ENCODE results near the gene ALOX5. TPM values are rescaled to one million over a fixed set of nuclear protein-coding genes. Genes with fewer than 3 reads are reported as not detected.

ALOX5 gene
- polyA plus RNA-seq, 3 donors from 2014 or later = 0.99 to 8.0 (median 1.9) TPM

- Mint-ChIP-seq H3K27ac (no peak overlapping the region), H3K36me3 (no peaks in the 10 kb centered on the region)
Measured at GRCh38 chr10:45442251-45442650, 68.2 kb downstream of the ALOX5 start.

GRCh38 chr10:45442662-45443061 lies 68.6 kb downstream of the ALOX5 start:
- Mint-ChIP-seq H3K27ac (no peak overlapping the region), H3K27me3 (ENCODE audit: low read depth in 3 of 3) (peaks cover 3 to 9% (median 7%) of the 10 kb centered on the region in 3 donors), H3K9me3 (no peaks in the 10 kb centered on the region), H3K4me3 (no peak overlapping the region), H3K36me3 (no peaks in the 10 kb centered on the region), H3K4me1 (no peaks in the 10 kb centered on the region)
- DNase-seq = no peak

More at GRCh38 chr10:45442251-45442650, 68.2 kb downstream of the ALOX5 start:
- H3K4me1 Mint-ChIP-seq = no peaks in the 10 kb centered on the region
- no peaks in the 10 kb centered on the region for H3K9me3 Mint-ChIP-seq
- no peak for DNase-seq
- no peak overlapping the region for H3K4me3 Mint-ChIP-seq
- peaks cover 3 to 13% (median 7%) of the 10 kb centered on the region in 3 donors for H3K27me3 Mint-ChIP-seq (ENCODE audit: low read depth in 3 of 3)

GRCh38 chr10:45443101-45444009 lies 69.3 kb downstream of the ALOX5 start:
- H3K36me3 Mint-ChIP-seq = no peaks in the 10 kb centered on the region
- no peak overlapping the region for H3K27ac Mint-ChIP-seq
- no peaks in the 10 kb centered on the region for H3K4me1 Mint-ChIP-seq
- no peaks in the 10 kb centered on the region for H3K9me3 Mint-ChIP-seq
- H3K4me3 Mint-ChIP-seq = no peak overlapping the region
- peaks cover 3 to 7% (median 7%) of the 10 kb centered on the region in 3 donors for H3K27me3 Mint-ChIP-seq (ENCODE audit: low read depth in 3 of 3)
- no peak for DNase-seq

- no peak overlapping the region for H3K4me3 Mint-ChIP-seq
- H3K4me1 Mint-ChIP-seq = no peaks in the 10 kb centered on the region
- H3K36me3 Mint-ChIP-seq = no peaks in the 10 kb centered on the region
- no peak for DNase-seq
- H3K27me3 Mint-ChIP-seq (ENCODE audit: low read depth in 3 of 3) = peaks cover 2 to 7% (median 3%) of the 10 kb centered on the region in 3 donors
- H3K27ac Mint-ChIP-seq = no peak overlapping the region
- H3K9me3 Mint-ChIP-seq = no peaks in the 10 kb centered on the region
Measured at GRCh38 chr10:45444022-45444421, 70.0 kb downstream of the ALOX5 start.

GRCh38 chr10:45444976-45445898 lies 71.2 kb downstream of the ALOX5 start:
- H3K4me3 Mint-ChIP-seq = no peak overlapping the region
- H3K27ac Mint-ChIP-seq = no peak overlapping the region

GRCh38 chr10:45446858-45447257 lies 72.8 kb downstream of the ALOX5 start:
- Mint-ChIP-seq H3K27me3 (ENCODE audit: low read depth in 3 of 3) (peaks cover 0 to 3% (median 0%) of the 10 kb centered on the region in 3 donors), H3K4me1 (no peaks in the 10 kb centered on the region), H3K27ac (no peak overlapping the region), H3K9me3 (no peaks in the 10 kb centered on the region), H3K36me3 (peaks cover 0 to 6% (median 0%) of the 10 kb centered on the region in 3 donors), H3K4me3 (no peak overlapping the region)
- no peak for DNase-seq

More at GRCh38 chr10:45444976-45445898, 71.2 kb downstream of the ALOX5 start:
- no peaks in the 10 kb centered on the region for H3K36me3 Mint-ChIP-seq
- no peaks in the 10 kb centered on the region for H3K4me1 Mint-ChIP-seq
- peaks cover 1 to 2% (median 2%) of the 10 kb centered on the region in 3 donors for H3K27me3 Mint-ChIP-seq (ENCODE audit: low read depth in 3 of 3)
- no peak for DNase-seq
- no peaks in the 10 kb centered on the region for H3K9me3 Mint-ChIP-seq

GRCh38 chr10:45447416-45447815 lies 73.4 kb downstream of the ALOX5 start:
- Mint-ChIP-seq H3K4me3 (no peak overlapping the region), H3K27me3 (ENCODE audit: low read depth in 3 of 3) (peaks cover 0 to 3% (median 0%) of the 10 kb centered on the region in 3 donors), H3K27ac (peak overlapping the region in 1 of 6 donors; percentile 24), H3K9me3 (no peaks in the 10 kb centered on the region), H3K4me1 (no peaks in the 10 kb centered on the region), H3K36me3 (peaks cover 0 to 6% (median 0%) of the 10 kb centered on the region in 3 donors)
- DNase-seq = no peak

- H3K27ac Mint-ChIP-seq = peak overlapping the region in 1 of 6 donors; percentile 50
- H3K4me1 Mint-ChIP-seq = peaks cover 0 to 4% of the 10 kb centered on the region in 2 donors
- no peaks in the 10 kb centered on the region for H3K9me3 Mint-ChIP-seq
- peaks cover 0 to 6% (median 5%) of the 10 kb centered on the region in 3 donors for H3K27me3 Mint-ChIP-seq (ENCODE audit: low read depth in 3 of 3)
- peaks cover 0 to 6% (median 0%) of the 10 kb centered on the region in 3 donors for H3K36me3 Mint-ChIP-seq
- no peak overlapping the region for H3K4me3 Mint-ChIP-seq
- DNase-seq = no peak
Measured at GRCh38 chr10:45450866-45451265, 76.8 kb downstream of the ALOX5 start.

- Mint-ChIP-seq H3K36me3 (peaks cover 0 to 6% (median 0%) of the 10 kb centered on the region in 3 donors), H3K27ac (peak overlapping the region in 2 of 6 donors; percentile 7 to 50)
Measured at GRCh38 chr10:45451407-45451806, 77.4 kb downstream of the ALOX5 start.

GRCh38 chr10:45452268-45452667 lies 78.3 kb downstream of the ALOX5 start:
- Mint-ChIP-seq H3K27me3 (ENCODE audit: low read depth in 3 of 3) (peaks cover 0 to 6% (median 5%) of the 10 kb centered on the region in 3 donors), H3K27ac (peak overlapping the region in 2 of 6 donors; percentile 9 to 45), H3K4me1 (peaks cover 0 to 4% of the 10 kb centered on the region in 2 donors), H3K9me3 (no peaks in the 10 kb centered on the region), H3K4me3 (no peak overlapping the region), H3K36me3 (peaks cover 5 to 10% (median 5%) of the 10 kb centered on the region in 3 donors)
- DNase-seq = no peak

More at GRCh38 chr10:45451407-45451806, 77.4 kb downstream of the ALOX5 start:
- DNase-seq = no peak
- Mint-ChIP-seq H3K4me1 (peaks cover 0 to 4% of the 10 kb centered on the region in 2 donors), H3K27me3 (ENCODE audit: low read depth in 3 of 3) (peaks cover 0 to 6% (median 5%) of the 10 kb centered on the region in 3 donors), H3K4me3 (no peak overlapping the region), H3K9me3 (no peaks in the 10 kb centered on the region)

- Mint-ChIP-seq H3K4me1 (peaks cover 0 to 4% of the 10 kb centered on the region in 2 donors), H3K27me3 (ENCODE audit: low read depth in 3 of 3) (peaks cover 0 to 6% (median 5%) of the 10 kb centered on the region in 3 donors), H3K9me3 (no peaks in the 10 kb centered on the region), H3K4me3 (no peak overlapping the region), H3K36me3 (peaks cover 11 to 13% (median 11%) of the 10 kb centered on the region in 3 donors), H3K27ac (peak overlapping the region in 2 of 6 donors; percentile 9 to 45)
- no peak for DNase-seq
Measured at GRCh38 chr10:45452743-45453452, 78.9 kb downstream of the ALOX5 start.

- Mint-ChIP-seq H3K4me3 (no peak overlapping the region), H3K9me3 (no peaks in the 10 kb centered on the region), H3K4me1 (peaks cover 0 to 4% of the 10 kb centered on the region in 2 donors), H3K36me3 (peaks cover 18 to 19% (median 18%) of the 10 kb centered on the region in 3 donors), H3K27ac (no peak overlapping the region), H3K27me3 (ENCODE audit: low read depth in 3 of 3) (peaks cover 0 to 6% (median 5%) of the 10 kb centered on the region in 3 donors)
- no peak for DNase-seq
Measured at GRCh38 chr10:45453639-45454255, 79.7 kb downstream of the ALOX5 start.

All from immature natural killer cell (primary cell).